Epithelial cell of proximal tubule (primary cell): Measurements from ENCODE around the gene H3-3A. TPM values are rescaled to one million over a fixed set of nuclear protein-coding genes. Genes with fewer than 3 reads are reported as not detected.
A peak's percentile ranks its signal among the peaks of the same experiment; 100 is the strongest.

Source experiments
- DNase-seq: peaks from one replicate; pipeline ENCODE4 v3.0.0-alpha.2; 2011; ENCODE audit warnings: low read depth
- H3K4me3 ChIP-seq: 2 replicates; pipeline ENCODE4 v1.5.1; 2011; ENCODE audit warnings: low read depth, mild to moderate bottlenecking, low read length
- total RNA-seq: library from RNA; depleted of rRNA; stranded (reverse); fragments of >200 nt; gene quantifications from 2 replicates; pipeline ENCODE4 v1.2.3, GENCODE V29; 2015
- TF ChIP-seq, protein P1 (sequence below): conservative IDR thresholded peaks from 2 replicates; pipeline ENCODE4 v1.5.1; 2012; ENCODE audit warnings: low read depth, mild to moderate bottlenecking, low read length

H3-3A gene
- total RNA-seq, 1 donor from 2014 or later: 464 TPM

DNA sequence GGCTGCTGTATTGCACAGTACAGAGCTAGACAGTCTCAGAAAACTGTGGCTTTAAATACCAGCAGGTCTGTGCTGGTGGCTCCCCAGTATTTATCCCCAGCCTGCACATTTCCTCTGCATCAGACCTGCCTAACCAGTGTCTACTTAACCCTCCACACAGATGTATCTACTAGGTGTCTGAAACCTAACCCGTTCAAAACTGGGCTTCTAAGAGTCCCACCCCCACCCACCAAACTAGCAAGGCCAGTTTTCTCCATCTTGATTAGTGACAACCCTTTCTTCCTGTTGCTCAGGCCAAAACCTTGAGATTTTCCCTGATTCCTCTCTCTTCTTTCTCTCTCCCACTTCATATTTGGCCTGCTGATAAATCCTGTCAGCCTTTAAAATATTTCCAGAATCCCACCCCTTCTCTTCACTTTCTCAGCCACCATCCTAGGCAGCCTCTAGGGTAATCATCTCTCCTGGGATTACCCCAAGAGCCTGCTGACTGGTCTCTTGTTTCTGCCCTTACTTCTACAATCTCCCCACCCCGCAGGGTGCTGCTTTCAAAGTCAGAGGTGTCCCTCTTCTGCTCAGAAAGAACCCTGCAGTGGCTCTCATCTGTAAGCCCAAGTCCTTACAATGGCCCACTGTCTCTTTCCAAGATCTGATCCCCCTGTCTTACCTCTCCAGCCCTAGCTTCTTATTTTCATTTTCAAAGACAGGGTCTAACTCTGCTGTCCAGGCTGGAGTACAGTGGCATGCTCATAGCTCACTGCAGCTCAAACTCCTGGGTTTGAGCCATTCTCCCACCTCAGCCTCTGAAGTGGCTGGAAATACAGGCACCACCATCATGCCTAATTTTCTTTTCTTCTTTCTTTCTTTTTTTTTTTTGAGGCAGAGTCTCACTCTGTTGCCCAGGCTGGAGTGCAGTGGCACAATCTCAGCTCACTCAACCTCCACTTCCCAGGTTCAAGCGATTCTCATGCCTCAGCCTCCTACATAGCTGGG, 45.2 kb downstream of the H3-3A start:
- no peak for DNase-seq
- H3K4me3 ChIP-seq: no peak overlapping the region
- TF ChIP-seq, protein P1, sequence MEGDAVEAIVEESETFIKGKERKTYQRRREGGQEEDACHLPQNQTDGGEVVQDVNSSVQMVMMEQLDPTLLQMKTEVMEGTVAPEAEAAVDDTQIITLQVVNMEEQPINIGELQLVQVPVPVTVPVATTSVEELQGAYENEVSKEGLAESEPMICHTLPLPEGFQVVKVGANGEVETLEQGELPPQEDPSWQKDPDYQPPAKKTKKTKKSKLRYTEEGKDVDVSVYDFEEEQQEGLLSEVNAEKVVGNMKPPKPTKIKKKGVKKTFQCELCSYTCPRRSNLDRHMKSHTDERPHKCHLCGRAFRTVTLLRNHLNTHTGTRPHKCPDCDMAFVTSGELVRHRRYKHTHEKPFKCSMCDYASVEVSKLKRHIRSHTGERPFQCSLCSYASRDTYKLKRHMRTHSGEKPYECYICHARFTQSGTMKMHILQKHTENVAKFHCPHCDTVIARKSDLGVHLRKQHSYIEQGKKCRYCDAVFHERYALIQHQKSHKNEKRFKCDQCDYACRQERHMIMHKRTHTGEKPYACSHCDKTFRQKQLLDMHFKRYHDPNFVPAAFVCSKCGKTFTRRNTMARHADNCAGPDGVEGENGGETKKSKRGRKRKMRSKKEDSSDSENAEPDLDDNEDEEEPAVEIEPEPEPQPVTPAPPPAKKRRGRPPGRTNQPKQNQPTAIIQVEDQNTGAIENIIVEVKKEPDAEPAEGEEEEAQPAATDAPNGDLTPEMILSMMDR: no peak

DNA sequence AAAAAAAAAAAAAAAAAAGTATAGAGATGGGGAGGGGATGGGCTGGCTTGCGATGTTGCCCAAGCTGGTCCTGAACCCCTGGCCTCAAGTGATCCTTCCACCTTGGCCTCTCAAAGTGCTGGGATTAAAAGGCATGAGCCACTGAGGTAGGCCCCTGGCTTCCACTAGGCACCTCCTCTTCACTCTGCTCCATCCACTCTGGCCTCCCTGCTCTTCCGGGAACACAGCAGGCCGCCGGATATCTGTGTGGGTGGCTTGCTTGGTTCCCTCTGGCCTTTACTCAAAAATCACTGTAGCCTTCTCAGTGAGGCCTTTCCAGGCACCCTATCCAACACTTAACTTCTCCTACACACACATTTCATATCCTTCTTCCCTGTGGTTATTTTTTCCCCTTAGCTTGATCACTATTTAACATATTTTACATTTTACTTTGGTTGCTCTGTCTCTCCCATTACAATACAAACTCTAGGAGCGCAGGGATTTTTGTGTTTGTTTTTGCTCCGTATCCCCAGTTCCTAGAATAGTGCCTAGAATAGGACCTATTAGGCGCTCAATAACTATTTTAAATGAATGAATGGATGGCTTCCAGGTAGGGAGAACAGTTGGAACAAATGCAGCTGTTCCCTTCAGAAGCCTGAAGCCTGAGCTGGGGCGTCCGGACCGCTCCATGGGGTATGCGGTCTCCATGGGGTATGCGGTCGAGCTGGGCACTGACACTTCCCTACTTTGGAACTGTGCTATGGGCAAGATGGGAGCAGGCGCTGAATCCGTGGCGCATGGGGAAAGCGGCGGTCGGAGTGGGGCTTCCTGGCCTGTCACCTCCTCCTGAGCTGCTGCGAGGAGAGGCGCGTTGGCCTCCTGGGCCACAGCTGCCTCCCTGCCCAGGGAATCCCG, 46.7 kb downstream of the H3-3A start:
- no peak for DNase-seq
- H3K4me3 ChIP-seq: peak overlapping the region; percentile 67
- TF ChIP-seq, protein P1: no peak

DNA sequence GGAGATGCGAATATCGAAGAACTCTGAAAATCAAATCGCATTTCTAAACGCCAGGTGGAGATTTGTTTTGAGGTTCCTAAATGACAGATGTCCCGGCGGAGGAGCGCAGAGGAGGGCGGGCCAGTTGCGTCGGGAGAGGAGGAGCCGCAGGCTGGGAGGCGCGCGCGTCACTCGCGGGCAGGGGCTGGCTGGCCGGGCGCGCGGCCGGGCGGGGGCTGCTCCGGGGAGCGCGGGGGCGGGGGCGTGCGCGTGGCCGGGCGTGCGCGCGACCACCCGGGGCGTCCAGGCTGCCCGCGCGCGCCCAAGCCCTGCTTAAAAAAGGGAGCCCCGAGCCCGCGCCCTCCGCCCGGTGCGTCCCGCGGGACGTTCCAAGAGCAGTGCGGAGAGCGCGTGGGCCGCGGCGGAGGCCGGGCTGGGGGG, 47.3 kb downstream of the H3-3A start:
- DNase-seq: no peak
- peak overlapping the region; percentile 67 for H3K4me3 ChIP-seq
- TF ChIP-seq, protein P1: no peak

DNA sequence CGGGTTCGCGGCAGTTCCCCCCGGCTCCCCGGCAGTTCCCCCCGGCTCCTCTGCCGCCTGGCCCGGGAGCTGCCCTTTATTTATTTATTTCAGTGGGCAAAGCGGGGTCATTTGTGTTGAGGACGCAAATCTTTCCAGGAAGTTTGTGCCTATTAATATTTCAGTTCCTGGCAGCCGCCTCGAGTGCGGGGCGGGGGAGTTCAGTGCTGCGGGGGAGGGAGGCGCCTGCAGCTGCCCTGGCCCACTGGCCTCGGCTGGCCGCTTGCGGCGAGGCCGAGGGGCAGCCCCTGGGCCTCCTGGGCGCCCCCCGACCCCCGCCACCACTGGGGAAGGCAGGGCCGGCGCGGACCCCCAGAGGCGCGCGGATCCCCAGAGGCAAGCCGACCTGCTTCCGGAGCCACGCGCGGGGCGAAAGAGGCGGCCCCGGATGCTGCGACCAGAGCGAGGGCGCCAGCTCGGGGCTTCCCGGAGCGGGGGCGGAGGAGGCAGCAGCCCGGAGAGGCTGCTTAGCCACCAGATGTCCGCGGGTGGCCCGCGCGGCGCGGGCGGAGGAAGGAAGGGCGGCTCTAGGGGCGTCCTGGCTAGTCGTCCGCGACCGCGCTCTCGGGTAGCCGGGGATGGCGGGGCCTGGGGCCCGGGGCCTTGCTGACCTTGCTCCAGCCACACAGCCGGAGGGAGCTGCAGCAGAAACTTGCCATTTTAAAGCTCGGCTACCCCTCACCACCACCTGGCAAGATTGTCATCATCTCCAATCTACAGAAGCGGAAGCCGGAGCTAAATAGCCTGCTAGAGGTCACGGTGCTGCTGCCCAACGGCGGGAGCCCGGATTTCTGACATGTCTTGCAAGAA, 48.0 kb downstream of the H3-3A start:
- H3K4me3 ChIP-seq: peak overlapping the region; percentile 67
- TF ChIP-seq, protein P1: no peak
- DNase-seq: no peak

DNA sequence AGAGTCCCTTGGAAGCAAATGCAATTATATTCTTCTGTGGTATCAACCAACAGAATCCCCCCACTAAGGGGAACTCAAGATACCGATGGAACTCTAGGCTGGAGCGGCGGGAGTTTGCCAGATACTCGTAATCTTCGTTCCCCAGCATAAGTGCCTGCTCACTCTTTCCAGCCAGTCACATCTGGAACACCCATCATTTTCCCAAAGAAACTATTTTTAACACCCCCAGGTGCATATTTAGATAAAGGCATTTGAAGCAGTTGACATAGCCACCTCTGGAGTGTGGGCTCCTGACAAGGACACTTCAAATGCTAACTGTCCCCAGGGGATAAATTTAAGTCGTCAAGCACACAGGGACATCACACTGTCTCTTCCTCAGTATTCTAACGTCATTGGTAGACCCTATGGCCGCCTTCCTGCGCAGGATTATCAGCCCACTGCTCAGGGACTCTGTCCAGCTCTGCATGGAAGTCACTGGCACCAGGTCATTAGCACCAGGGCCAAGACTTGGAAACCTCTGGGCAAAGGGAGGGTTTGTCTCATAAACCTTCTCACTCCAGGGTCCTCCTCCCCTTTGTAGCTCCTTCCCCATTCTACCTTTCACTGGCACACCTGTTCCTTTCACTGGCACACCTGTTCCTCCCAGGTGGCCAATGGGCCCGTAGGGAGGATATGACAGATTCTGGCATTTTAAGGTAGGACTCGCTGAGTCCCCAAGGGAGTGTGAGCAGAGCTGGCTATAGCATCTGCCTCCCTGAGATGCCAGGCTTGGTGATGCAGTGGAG, 48.8 kb downstream of the H3-3A start:
- H3K4me3 ChIP-seq: peak overlapping the region; percentile 67
- TF ChIP-seq, protein P1: no peak
- DNase-seq: no peak

DNA sequence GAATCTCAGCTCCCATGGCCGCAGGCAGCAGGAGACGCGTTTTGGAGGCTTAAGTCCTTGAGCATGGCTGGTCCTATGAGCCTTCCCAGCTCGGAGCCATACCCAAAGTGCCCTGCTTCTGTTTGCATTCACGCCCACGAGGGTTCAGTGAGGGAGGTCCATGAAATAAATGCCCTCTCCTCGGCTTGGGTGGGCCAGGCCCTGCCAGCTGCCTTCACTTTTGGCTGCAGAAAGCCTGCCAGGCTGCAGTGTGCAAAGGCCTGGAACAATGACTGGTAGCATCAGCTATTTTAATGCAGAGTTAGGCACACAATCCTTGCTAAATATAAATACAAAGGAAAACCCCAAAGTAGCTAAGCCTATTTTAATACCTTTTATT, 49.4 kb downstream of the H3-3A start:
- no peak for DNase-seq
- TF ChIP-seq, protein P1: no peak
- no peak overlapping the region for H3K4me3 ChIP-seq
